GM12872 (cell line): ENCODE results near the gene FRA10AC1.

Experiments used
- CTCF ChIP-seq: IDR thresholded peaks from 3 replicates; pipeline ENCODE4 v1.5.1; 2011; ENCODE audit warnings: low read depth, mild to moderate bottlenecking, low read length, moderate library complexity; ENCODE audit not compliant: insufficient read depth

Gene FRA10AC1

GRCh38 chr10:93678386-93678785 is 24.0 kb downstream of the FRA10AC1 start:
- TF ChIP-seq CTCF: no peak

GRCh38 chr10:93673791-93674190 is 28.6 kb downstream of the FRA10AC1 start:
- no peak for TF ChIP-seq CTCF

- TF ChIP-seq CTCF: no peak
Observed at GRCh38 chr10:93672890-93673289, 29.5 kb downstream of the FRA10AC1 start.

DNA sequence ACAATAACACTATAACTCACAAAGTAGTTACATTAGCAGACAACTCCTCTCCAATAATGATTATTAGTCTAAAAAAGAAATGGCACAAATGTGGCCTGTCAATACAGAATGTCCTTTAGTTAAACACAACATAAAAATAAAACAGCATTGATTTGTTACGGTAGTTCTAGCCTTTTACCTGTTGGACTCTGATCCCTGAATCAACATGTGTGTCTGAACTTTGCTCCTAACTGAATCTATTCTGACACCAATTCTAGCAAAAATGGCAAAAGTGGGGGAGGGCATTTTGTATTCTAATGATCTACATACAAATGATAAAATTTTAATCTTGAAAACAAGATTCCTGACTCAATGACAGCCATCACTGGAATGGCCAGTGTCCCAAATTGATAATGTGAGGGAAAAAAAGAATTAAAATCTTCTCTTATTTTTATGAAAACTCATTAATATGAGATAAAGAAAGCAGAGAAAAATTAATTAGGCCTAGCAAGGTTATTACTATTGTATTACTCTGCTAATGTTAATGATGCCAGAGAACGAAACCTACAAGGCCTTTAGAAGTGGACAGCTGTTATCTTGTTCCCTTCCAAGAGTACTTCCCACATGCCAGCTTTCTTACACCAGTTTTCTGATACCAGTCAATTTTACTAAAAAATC is 30.2 kb downstream of the FRA10AC1 start:
- no peak for TF ChIP-seq CTCF

DNA sequence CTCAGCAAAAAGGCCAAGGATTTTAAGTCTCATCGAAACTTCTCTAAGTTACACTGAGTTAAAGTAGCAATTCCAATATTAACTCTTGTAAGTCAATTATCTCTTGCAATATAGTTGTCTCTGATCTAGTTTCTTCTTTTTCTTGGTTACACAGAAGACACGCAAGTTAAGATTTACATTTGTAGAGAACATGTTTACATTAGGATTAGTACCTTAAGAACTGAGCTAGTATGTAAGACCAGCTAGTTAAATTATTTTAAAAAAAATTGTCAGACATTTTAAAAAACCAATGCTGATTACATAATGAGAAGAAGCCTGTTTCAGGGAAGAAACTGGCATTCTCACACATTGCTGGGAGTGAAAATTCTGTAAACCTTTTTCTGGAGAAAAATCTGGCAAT is 31.4 kb downstream of the FRA10AC1 start:
- TF ChIP-seq CTCF: no peak

GRCh38 chr10:93670372-93670771 is 32.0 kb downstream of the FRA10AC1 start:
- no peak for TF ChIP-seq CTCF

- TF ChIP-seq CTCF: no peak
Observed at GRCh38 chr10:93667795-93668194, 34.6 kb downstream of the FRA10AC1 start.
